Neural cell (in vitro differentiated cells): ENCODE results near the gene HACD2. TPM values are rescaled to one million over a fixed set of nuclear protein-coding genes. Genes with fewer than 3 reads are reported as not detected.

ENCODE experiments used
- H2AFZ ChIP-seq: fragments of 200-600, 300-800 bp; sonication (generic), shearing (Covaris generic); 2 replicates; pipeline ENCODE4 v1.6.0; 2014; ENCODE audit warnings: low read depth, mild to moderate bottlenecking, antibody characterized with exemption, low read length, moderate library complexity
- H3F3A ChIP-seq: fragments of 200-600 bp; shearing (Covaris generic); 2 replicates; pipeline ENCODE4 v1.6.1; 2016; ENCODE audit warnings: mild to moderate bottlenecking, moderate library complexity, mixed read lengths, antibody characterized with exemption, low read length; ENCODE audit not compliant: insufficient read depth, poor library complexity, severe bottlenecking
- H3K27ac ChIP-seq: fragments of 200-600, 300-800 bp; sonication (generic), shearing (Covaris generic); 2 replicates; pipeline ENCODE4 v1.5.1; 2014; ENCODE audit warnings: mild to moderate bottlenecking, low read length, moderate library complexity
- H3K27me3 ChIP-seq: fragments of 300-800, 200-600 bp; sonication (generic), shearing (Covaris generic); 2 replicates; pipeline ENCODE4 v1.6.0; 2014; ENCODE audit warnings: mild to moderate bottlenecking, low read depth, low read length, moderate library complexity; ENCODE audit not compliant: insufficient read depth
- H3K36me3 ChIP-seq: fragments of 300-800, 200-600 bp; sonication (generic), shearing (Covaris generic); 2 replicates; pipeline ENCODE4 v1.5.1; 2014; ENCODE audit warnings: mild to moderate bottlenecking, antibody characterized with exemption, low read length, moderate library complexity; ENCODE audit not compliant: insufficient read depth
- H3K4me2 ChIP-seq: fragments of 300-800, 200-600 bp; sonication (generic), shearing (Covaris generic); 2 replicates; pipeline ENCODE4 v1.6.0; 2014; ENCODE audit warnings: mild to moderate bottlenecking, low read length
- H3K4me3 ChIP-seq: fragments of 300-800, 200-600 bp; sonication (generic), shearing (Covaris generic); 2 replicates; pipeline ENCODE4 v1.5.1; 2014; ENCODE audit warnings: mild to moderate bottlenecking, low read length, moderate library complexity
- H3K79me2 ChIP-seq: fragments of 200-600 bp; shearing (Covaris generic); replicated peaks from 2 replicates; pipeline ENCODE4 v1.6.0; 2014; ENCODE audit warnings: mild to moderate bottlenecking, low read length, moderate library complexity; ENCODE audit not compliant: insufficient read depth
- H3K9ac ChIP-seq: fragments of 300-800, 200-600 bp; sonication (generic), shearing (Covaris generic); 2 replicates; pipeline ENCODE4 v1.6.1; 2016; ENCODE audit warnings: mild to moderate bottlenecking, low read length, mixed read lengths
- H3K9me2 ChIP-seq: fragments of 200-600 bp; shearing (Covaris generic); 2 replicates; pipeline ENCODE4 v1.6.1; 2016; ENCODE audit warnings: mild to moderate bottlenecking, low read length, mixed read lengths; ENCODE audit not compliant: insufficient read depth
- H3K9me3 ChIP-seq: fragments of 200-600, 300-800 bp; sonication (generic), shearing (Covaris generic); 2 replicates; pipeline ENCODE4 v1.6.1; 2016; ENCODE audit warnings: mild to moderate bottlenecking, mixed run types, low read length, moderate library complexity, mixed read lengths
- H4K20me1 ChIP-seq: fragments of 200-600 bp; shearing (Covaris generic); 2 replicates; pipeline ENCODE4 v1.6.1; 2016; ENCODE audit warnings: mild to moderate bottlenecking, mixed run types; ENCODE audit not compliant: insufficient read depth
- EP300 ChIP-seq: fragments of 450-650 bp; conservative IDR thresholded peaks from 2 replicates; pipeline ENCODE4 v1.6.1; 2014; ENCODE audit warnings: antibody characterized with exemption, mild to moderate bottlenecking, moderate library complexity; ENCODE audit not compliant: poor library complexity, severe bottlenecking
- EZH2 ChIP-seq: fragments of 200-600, 300-800 bp; shearing (Covaris generic), sonication (generic); IDR thresholded peaks from 2 replicates; pipeline ENCODE4 v1.6.1; 2014; ENCODE audit warnings: antibody characterized with exemption, low read length, borderline replicate concordance, mild to moderate bottlenecking; ENCODE audit not compliant: insufficient read depth, poor library complexity, severe bottlenecking
- MXI1 ChIP-seq: fragments of 450-650 bp; conservative IDR thresholded peaks from 2 replicates; pipeline ENCODE4 v1.6.1; 2014; ENCODE audit warnings: antibody characterized with exemption, mild to moderate bottlenecking; ENCODE audit not compliant: poor library complexity, severe bottlenecking
- POLR2AphosphoS5 ChIP-seq: IDR thresholded peaks from 2 replicates; pipeline ENCODE4 v1.6.1; 2012
- RAD21 ChIP-seq: fragments of 450-650 bp; conservative IDR thresholded peaks from 2 replicates; pipeline ENCODE4 v1.6.1; 2014; ENCODE audit warnings: antibody characterized with exemption, mild to moderate bottlenecking, moderate library complexity
- REST ChIP-seq: IDR thresholded peaks from 2 replicates; pipeline ENCODE4 v1.6.1; 2012; ENCODE audit warnings: borderline replicate concordance
- SMC3 ChIP-seq: fragments of 450-650 bp; conservative IDR thresholded peaks from 2 replicates; pipeline ENCODE4 v1.6.1; 2014; ENCODE audit warnings: antibody characterized with exemption, mild to moderate bottlenecking, moderate library complexity; ENCODE audit not compliant: poor library complexity
- TAF1 ChIP-seq: IDR thresholded peaks from 2 replicates; pipeline ENCODE4 v1.6.1; 2012; ENCODE audit warnings: low read depth
- polyA plus RNA-seq: library from polyadenylated mRNA; depleted of rRNA; stranded (reverse); fragments of >200 nt; gene quantifications from 2 replicates; pipeline ENCODE4 v1.2.3, GENCODE V29; 2014
- TF ChIP-seq, protein P1 (sequence below): fragments of 450-650 bp; IDR thresholded peaks from 2 replicates; pipeline ENCODE4 v1.5.1; 2014; ENCODE audit warnings: antibody characterized with exemption, mild to moderate bottlenecking, moderate library complexity; ENCODE audit not compliant: poor library complexity, severe bottlenecking

HACD2 gene
- polyA plus RNA-seq, 1 donor from 2014 or later: 28.0 TPM

GRCh38 chr3:123480428-123480827, 104.4 kb downstream of the HACD2 start:
- H3K27me3 ChIP-seq: no peaks in the 10 kb centered on the region
- H3K27ac ChIP-seq: no peak overlapping the region
- no peak overlapping the region for H3K4me3 ChIP-seq
- no peaks in the 10 kb centered on the region for H3K9me2 ChIP-seq
- H4K20me1 ChIP-seq: no peaks in the 10 kb centered on the region
- no peaks in the 10 kb centered on the region for H3K79me2 ChIP-seq
- no peaks in the 10 kb centered on the region for H3K9me3 ChIP-seq
- no peak overlapping the region for H2AFZ ChIP-seq
- TF ChIP-seq EP300 (no peak), POLR2AphosphoS5 (no peak), TAF1 (no peak), RAD21 (no peak), EZH2 (no peak), SMC3 (no peak), MXI1 (no peak), REST (no peak)
- TF ChIP-seq, protein P1, sequence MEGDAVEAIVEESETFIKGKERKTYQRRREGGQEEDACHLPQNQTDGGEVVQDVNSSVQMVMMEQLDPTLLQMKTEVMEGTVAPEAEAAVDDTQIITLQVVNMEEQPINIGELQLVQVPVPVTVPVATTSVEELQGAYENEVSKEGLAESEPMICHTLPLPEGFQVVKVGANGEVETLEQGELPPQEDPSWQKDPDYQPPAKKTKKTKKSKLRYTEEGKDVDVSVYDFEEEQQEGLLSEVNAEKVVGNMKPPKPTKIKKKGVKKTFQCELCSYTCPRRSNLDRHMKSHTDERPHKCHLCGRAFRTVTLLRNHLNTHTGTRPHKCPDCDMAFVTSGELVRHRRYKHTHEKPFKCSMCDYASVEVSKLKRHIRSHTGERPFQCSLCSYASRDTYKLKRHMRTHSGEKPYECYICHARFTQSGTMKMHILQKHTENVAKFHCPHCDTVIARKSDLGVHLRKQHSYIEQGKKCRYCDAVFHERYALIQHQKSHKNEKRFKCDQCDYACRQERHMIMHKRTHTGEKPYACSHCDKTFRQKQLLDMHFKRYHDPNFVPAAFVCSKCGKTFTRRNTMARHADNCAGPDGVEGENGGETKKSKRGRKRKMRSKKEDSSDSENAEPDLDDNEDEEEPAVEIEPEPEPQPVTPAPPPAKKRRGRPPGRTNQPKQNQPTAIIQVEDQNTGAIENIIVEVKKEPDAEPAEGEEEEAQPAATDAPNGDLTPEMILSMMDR: no peak
- no peaks in the 10 kb centered on the region for H3F3A ChIP-seq
- H3K4me2 ChIP-seq: no peak overlapping the region
- H3K36me3 ChIP-seq: no peaks in the 10 kb centered on the region
- H3K9ac ChIP-seq: no peak overlapping the region

DNA sequence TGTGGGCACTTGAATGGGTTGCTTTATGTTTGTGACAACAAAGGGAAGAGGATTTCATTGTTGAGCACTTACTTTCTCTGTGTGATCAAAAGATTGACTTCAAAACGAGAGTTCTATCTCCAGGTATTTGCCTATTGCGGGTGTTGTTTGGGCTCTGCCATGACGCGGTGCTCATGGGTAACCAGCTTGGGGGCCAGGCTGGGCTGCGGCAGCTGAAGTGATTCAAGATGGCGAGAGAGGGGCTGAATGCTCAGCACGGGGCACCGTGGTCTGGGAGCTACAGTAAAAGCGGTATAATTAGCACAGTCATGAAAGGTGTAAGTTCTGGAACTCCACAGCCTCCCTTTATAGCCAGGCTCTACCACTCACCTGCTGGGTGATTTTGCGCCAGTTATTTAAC, 105.0 kb downstream of the HACD2 start:
- Histone ChIP-seq H3K4me2 (no peak overlapping the region), H3K9me3 (no peaks in the 10 kb centered on the region), H3K36me3 (no peaks in the 10 kb centered on the region), H3K27ac (no peak overlapping the region), H3K4me3 (no peak overlapping the region), H3K9me2 (no peaks in the 10 kb centered on the region), H3K9ac (no peak overlapping the region), H3K79me2 (no peaks in the 10 kb centered on the region), H3K27me3 (no peaks in the 10 kb centered on the region), H3F3A (no peaks in the 10 kb centered on the region), H4K20me1 (no peaks in the 10 kb centered on the region), H2AFZ (no peak overlapping the region)
- TF ChIP-seq, protein P1: no peak
- no peak for TF ChIP-seq SMC3
- TF ChIP-seq POLR2AphosphoS5: no peak
- no peak for TF ChIP-seq EZH2
- no peak for TF ChIP-seq EP300
- TF ChIP-seq REST: no peak
- TF ChIP-seq MXI1: no peak
- TF ChIP-seq RAD21: no peak
- TF ChIP-seq TAF1: no peak
